HepG2 (cell line): Measurements from ENCODE around the gene ADAMTSL3. TPM values are rescaled to one million over a fixed set of nuclear protein-coding genes. Genes with fewer than 3 reads are reported as not detected.

Experiments used
- ATAC-seq: fragments of 200-7000 bp; cut with Tn5 transposase; 3 replicates; pipeline ENCODE4 v1.9.1; 2020; ENCODE audit warnings: mild to moderate bottlenecking, moderate library complexity
- BruUV-seq: library from RNA; stranded (reverse); fragments of 400-500 nt; replicated peaks from 2 replicates; lab custom pipeline; 2021; lab: Mats Ljungman, UMichigan
- CTCF ChIA-PET: fragments of 300-600 bp; formaldehyde crosslinking; extraction: SDS; loops from one replicate; lab custom pipeline; 2021; ENCODE audit warnings: low total read pairs, inconsistent platforms, low intra/inter-chr PET ratio; lab: Yijun Ruan, JAX
- POLR2A ChIA-PET: fragments of 350-600 bp; sonication (Branson Sonifier 250); formaldehyde crosslinking; loops from one replicate; lab custom pipeline; 2020; ENCODE audit warnings: antibody characterized with exemption, inconsistent platforms; lab: Yijun Ruan, JAX
- DNase-seq: peaks from one replicate; pipeline ENCODE4 v3.0.0-alpha.2; 2015; ENCODE audit warnings: low spot score
- FAIRE-seq: peaks from 3 replicates; lab custom pipeline; 2011; peaks lifted over from hg19 to GRCh38; lab: Jason Lieb, UNC
- H2AFZ ChIP-seq: one replicate; pipeline ENCODE4 v1.6.1; 2011; ENCODE audit warnings: low read length, inconsistent platforms
- H3K27ac ChIP-seq: fragments of 300-600 bp; 3 replicates; pipeline ENCODE4 v1.8.0; 2011; ENCODE audit warnings: mixed run types, mild to moderate bottlenecking, mixed read lengths, low read length, inconsistent platforms; ENCODE audit not compliant: insufficient read depth; ENCODE audit errors: extremely low read length
- H3K27me3 ChIP-seq, 2 experiments: fragments of 200-600 bp in 1 of 2; 2 replicates in 1 of 2; 3 replicates in 1 of 2; pipeline versions ENCODE4 v1.6.0 to v1.8.0; 2011; ENCODE audit warnings: low read length in 2 of 2, mild to moderate bottlenecking in 2 of 2, moderate library complexity in 2 of 2, inconsistent platforms in 1 of 2; ENCODE audit not compliant: insufficient read depth in 2 of 2, control insufficient read depth in 1 of 2
- H3K36me3 ChIP-seq, 2 experiments: fragments of 200-600 bp in 1 of 2; replicated peaks in 1 of 2; 2 replicates in 1 of 2; 3 replicates in 1 of 2; pipeline versions ENCODE4 v1.5.1 to v1.8.0; 2011; ENCODE audit warnings: low read length in 2 of 2, inconsistent platforms in 1 of 2; ENCODE audit not compliant: insufficient read depth in 2 of 2, control insufficient read depth in 1 of 2
- H3K4me1 ChIP-seq: 2 replicates; pipeline ENCODE4 v1.5.1; 2012; ENCODE audit warnings: low read length, inconsistent platforms; ENCODE audit not compliant: insufficient read depth
- H3K4me2 ChIP-seq: 2 replicates; pipeline ENCODE4 v1.6.0; 2011; ENCODE audit warnings: low read depth, low read length, inconsistent platforms
- H3K4me3 ChIP-seq, 3 experiments: fragments of 200-600 bp in 1 of 3; sonication (generic), shearing (Covaris generic) in 1 of 3; replicated peaks in 1 of 3; 2 replicates each; pipeline ENCODE4 v1.5.1; 2011 to 2016; ENCODE audit warnings: low read length in 3 of 3, inconsistent platforms in 2 of 3, low read depth in 2 of 3, mild to moderate bottlenecking in 2 of 3, control low read depth in 1 of 3, mixed read lengths in 1 of 3; ENCODE audit not compliant: insufficient read depth in 1 of 3
- H3K79me2 ChIP-seq: one replicate; pipeline ENCODE4 v1.6.1; 2011; ENCODE audit warnings: low read length, inconsistent platforms; ENCODE audit not compliant: insufficient read depth
- H3K9ac ChIP-seq: 2 replicates; pipeline ENCODE4 v1.6.0; 2011; ENCODE audit warnings: mild to moderate bottlenecking, low read depth, low read length, inconsistent platforms; ENCODE audit not compliant: insufficient read depth
- H3K9me3 ChIP-seq: 2 replicates; pipeline ENCODE4 v1.5.1; 2012; ENCODE audit warnings: mild to moderate bottlenecking, low read length
- H4K20me1 ChIP-seq: 2 replicates; pipeline ENCODE4 v1.6.0; 2011; ENCODE audit warnings: inconsistent platforms, mild to moderate bottlenecking, low read length, moderate library complexity; ENCODE audit not compliant: insufficient read depth
- TOPORS ChIP-seq: sonication (generic); formaldehyde crosslinking; IDR thresholded peaks from 2 replicates; pipeline ENCODE4 v1.8.0; 2023; ENCODE audit warnings: mild to moderate bottlenecking, missing genetic modification reagents
- ZNF224 ChIP-seq: sonication (generic); formaldehyde crosslinking; IDR thresholded peaks from 2 replicates; pipeline ENCODE4 v1.5.0; 2020; ENCODE audit warnings: mild to moderate bottlenecking, missing genetic modification reagents
- ZNF687 ChIP-seq: sonication (generic); formaldehyde crosslinking; IDR thresholded peaks from 2 replicates; pipeline ENCODE4 v1.5.1; 2020; ENCODE audit warnings: mild to moderate bottlenecking, missing genetic modification reagents, moderate library complexity
- WGBS: methylation state at CpG from one replicate; pipeline ENCODE4 v1.1.6; 2017; ENCODE audit warnings: low lambda C conversion rate; 5-methylcytosine and 5-hydroxymethylcytosine counted together
- in situ Hi-C: cut with HindIII; loops from 2 replicates; pipeline ENCODE4 v1.10.0; 2017; ENCODE audit warnings: low pct_unique_long_range_greater_than_20kb; ENCODE audit not compliant: extremely low pct_ligation_motif_present
- intact Hi-C: fragments of 100-400 bp; cut with micrococcal nuclease; formaldehyde crosslinking; loops from one replicate; pipeline ENCODE4 v1.10.0; 2022; ENCODE audit not compliant: unreplicated experiment
- polyA plus RNA-seq, 8 experiments: library from polyadenylated mRNA; depleted of rRNA in 3 of 8; stranded (reverse) in 7 of 8; unstranded in 1 of 8; fragments of >200 nt; fragmentation: Illumina TruSeq in 4 of 8; extraction: Trizol in 4 of 8; gene quantifications; 2 replicates each; pipeline versions ENCODE4 v1.2.1 to v1.2.3, GENCODE V29; 2011 to 2016; ENCODE audit warnings: low read depth in 4 of 8, missing spikeins in 1 of 8, mixed read lengths in 1 of 8; ENCODE audit not compliant: insufficient read depth in 1 of 8
- total RNA-seq, 5 experiments: library from RNA; depleted of rRNA; stranded (reverse); fragments of >200 nt; fragmentation: Illumina TruSeq; extraction: Trizol; gene quantifications; 2 replicates each; pipeline ENCODE4 v1.2.3, GENCODE V29; 2016; ENCODE audit warnings: low read depth in 1 of 5

The ADAMTSL3 gene
- total and polyA plus RNA-seq, 2 of the 13 experiments (the other 11 are each of a cell fraction or from before 2014, with no cell fraction given): 0.04 to 0.09 TPM

- TF ChIP-seq ZNF687 (CRISPR knock-in tag) (no peak), ZNF224 (CRISPR knock-in tag) (no peak)
These were observed 196.1 kb downstream of the ADAMTSL3 start (continued) for GRCh38 chr15:83850015-83850414.

GRCh38 chr15:83850501-83851245, 196.8 kb downstream of the ADAMTSL3 start:
- no peak for DNase-seq
- Histone ChIP-seq H3K79me2 (no peaks in the 10 kb centered on the region), H3K27ac (no peak overlapping the region), H3K4me3 (no peak overlapping the region), H3K27me3 (no peaks in the 10 kb centered on the region), H3K4me1 (no peaks in the 10 kb centered on the region), H3K36me3 (no peaks in the 10 kb centered on the region), H2AFZ (no peak overlapping the region), H3K9ac (no peak overlapping the region), H3K4me2 (no peak overlapping the region), H3K9me3 (no peaks in the 10 kb centered on the region), H4K20me1 (no peaks in the 10 kb centered on the region)
- 26% methylated on average over 6 of the region's 8 CpGs for WGBS
- FAIRE-seq: no peak
- ChIA-PET CTCF (no interaction called here), POLR2A (no interaction called here)
- ATAC-seq: no peak
- no peak for TF ChIP-seq TOPORS (CRISPR knock-in tag)
- in situ Hi-C loops: no loop called here
- intact Hi-C loops: no loop called here
- BruUV-seq: no TSS peak
